Middle frontal gyrus (tissue), 1 donor: Measurements from ENCODE around the gene TFF1.

Experiments used
- DNase-seq: peaks from one replicate; pipeline ENCODE4 v3.0.0-alpha.2; 2015; ENCODE audit warnings: low spot score; ENCODE audit errors: extremely low spot score

Gene TFF1

DNA sequence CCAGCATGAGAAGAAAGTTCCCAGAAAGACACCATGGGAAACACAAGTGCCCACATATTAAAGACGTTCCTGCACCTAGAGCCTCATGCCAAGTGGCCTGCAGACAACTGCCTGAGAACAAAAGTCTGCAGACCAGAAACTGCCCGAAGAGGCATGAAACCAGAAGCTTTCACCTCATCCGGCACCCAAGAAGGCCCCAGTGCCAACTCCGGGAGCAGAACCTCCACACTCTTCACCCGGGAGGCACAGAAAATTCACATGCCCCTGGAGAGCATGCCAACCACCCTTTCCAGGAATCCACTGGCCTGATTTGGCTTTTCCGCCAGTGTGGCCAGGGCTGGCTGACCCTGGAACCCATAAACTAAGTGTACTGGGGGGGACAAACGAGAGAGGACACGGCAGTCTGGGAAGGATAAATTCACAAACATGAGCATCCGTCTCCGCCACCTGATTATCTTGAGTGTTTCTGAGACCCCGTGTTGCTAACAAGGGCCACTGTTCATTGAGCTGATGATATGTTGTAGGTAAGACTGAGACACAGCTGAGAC lies 22.3 kb downstream of the TFF1 start:
- no peak for DNase-seq

DNA sequence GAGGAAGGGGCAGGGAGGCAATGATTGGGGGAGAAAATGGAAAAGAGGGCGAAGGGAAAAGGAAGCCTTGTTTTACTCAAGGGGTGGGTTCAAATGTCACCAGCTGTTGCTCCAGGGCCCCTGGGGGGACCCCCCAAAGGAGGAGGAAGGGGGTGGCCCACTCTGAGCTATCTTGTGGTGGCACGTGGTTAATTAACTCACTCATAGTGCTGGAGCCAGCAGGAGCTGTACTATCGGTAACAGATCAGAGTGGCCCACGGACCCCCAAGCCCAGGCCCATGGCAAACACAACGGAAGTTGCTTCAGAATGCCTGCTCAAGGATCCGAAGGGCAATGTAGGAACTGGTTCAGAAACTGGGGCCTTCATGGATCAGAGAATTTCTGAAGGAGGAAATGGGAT lies 22.8 kb downstream of the TFF1 start:
- DNase-seq = no peak

DNA sequence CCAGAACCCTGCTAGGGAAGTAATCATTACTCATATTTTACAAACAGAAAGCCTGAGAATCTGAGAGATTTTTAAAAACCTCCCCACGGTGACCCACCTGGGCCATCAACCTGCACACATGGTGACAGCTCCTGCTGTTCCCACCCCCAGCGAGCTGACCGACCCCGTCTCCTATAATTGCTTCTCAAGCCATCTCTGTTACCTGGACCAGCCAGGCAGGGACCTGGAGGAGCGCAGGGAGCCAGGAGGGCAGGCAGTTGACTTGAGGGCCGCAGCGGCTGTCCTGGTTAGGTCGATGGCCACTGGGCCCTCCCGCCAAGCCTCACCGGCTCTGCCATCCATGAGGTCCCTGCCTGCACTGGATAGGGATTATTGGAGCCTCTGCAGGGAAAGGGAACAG lies 23.2 kb downstream of the TFF1 start:
- no peak for DNase-seq

DNA sequence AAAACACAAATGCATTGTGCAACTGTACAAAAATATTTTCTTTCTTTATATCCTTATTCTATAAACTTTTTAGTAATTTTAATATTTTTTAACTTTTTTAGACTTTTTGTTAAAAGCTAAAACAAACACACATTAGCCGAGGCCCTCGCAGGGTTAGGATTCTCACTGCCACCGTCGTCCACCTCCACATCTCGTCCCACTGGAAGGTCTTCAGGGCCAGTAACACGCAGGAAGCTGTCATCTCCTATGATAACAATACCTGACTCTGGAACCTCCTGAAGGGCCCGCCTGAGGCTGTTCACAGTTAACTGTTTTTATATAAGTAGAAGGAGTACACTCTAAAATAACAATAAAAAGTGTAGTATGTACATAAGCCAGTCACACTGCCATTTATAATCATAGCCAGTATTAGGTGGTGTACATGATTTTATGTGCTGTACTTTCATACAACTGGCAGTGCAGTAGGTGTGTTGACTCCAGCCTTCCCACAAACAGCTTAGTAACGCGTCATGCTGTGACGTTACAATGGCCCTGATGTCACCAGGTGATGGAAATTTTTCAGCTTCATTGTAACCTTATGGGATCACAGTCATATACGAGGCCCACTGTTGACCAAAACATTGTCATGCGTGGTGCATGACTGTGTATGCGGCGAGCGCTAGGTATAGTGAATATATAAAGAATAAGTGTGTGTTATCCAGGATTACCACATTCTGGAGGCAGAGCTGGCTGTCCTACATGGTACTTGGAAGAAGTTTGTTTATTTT lies 24.4 kb downstream of the TFF1 start:
- no peak for DNase-seq

DNA sequence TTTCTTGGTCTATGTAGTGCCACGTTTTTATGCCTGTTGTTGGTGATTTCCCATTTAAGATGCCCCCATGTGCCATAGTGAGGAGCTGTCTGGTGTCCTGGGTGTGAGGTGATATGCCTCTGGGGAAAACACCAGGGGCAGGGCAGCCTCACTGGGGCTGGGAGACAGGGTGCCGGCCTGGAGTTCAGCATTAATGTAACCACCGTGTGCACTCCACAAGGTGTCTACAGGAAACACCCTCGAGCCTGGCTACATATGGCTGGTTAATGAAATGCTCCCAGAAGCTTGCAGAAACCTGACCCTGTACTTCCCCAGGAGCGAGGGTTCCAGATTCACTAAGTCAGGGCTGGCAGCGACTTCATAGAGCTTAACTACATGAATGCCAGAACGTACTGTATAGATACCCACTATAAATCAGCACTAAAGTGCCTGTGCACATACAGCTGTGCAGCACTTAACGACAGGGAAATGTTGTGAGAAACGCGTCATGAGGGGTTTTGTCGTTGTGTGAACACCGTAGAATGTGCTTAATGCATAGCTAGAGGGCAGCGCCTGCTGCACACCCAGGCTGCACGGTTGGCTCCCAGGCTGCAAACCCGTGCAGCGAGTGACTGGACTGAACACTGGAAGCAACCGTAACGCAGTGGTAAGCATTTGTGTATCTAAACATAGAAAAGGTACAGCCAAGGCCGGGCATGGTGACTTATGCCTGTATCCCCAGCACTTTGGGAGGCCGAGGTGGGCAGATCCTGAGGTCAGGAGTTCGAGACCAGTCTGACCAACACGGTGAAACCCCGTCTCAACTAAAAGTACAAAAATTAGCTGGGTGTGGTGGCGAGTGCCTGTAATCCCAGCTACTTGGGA lies 25.9 kb downstream of the TFF1 start:
- DNase-seq = no peak

DNA sequence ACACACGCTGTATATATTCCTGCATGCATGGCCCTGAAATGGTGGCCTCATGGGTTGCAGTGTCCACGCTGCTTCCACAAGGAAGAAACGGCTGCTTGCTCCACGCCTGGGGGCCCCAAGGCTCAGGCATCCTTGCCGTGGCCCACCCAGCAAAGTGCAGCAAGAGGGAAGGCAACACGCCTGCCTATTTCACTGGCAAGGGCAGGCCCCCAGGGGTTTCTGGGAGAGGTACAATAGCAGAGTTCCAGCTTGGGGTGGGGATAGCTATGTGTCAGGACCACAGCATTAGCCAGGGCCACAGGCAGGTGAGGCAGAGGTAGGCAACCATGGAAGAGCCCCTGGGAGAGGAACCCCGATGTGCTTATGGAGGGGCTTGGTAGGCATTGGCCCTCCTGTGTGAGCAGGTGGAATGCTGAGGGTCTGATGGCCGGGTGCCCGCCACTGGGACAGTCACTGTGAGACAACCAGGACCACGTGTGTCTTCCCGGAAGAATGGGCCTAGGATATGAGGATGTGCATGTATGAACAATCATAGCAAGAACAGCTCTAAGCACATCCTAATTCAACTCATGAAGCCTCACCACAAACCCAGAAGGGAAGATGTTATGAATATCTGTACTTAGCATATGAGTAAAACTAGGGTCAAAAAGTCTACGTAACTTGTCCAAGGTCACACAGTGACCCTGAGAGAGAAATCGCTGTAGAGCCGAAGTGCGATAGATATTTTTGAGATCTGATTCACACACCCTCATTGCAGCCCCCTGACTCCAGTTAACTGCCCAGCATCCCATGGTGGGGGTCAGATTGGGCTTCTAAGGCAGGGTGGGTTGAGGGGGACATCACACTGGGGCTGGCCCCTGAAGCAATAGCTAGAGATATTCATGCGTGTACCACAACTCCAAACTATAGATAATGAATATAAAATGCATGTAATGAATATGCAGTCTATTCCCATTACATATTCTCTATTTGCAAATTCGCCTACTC lies 27.3 kb downstream of the TFF1 start:
- no peak for DNase-seq

DNA sequence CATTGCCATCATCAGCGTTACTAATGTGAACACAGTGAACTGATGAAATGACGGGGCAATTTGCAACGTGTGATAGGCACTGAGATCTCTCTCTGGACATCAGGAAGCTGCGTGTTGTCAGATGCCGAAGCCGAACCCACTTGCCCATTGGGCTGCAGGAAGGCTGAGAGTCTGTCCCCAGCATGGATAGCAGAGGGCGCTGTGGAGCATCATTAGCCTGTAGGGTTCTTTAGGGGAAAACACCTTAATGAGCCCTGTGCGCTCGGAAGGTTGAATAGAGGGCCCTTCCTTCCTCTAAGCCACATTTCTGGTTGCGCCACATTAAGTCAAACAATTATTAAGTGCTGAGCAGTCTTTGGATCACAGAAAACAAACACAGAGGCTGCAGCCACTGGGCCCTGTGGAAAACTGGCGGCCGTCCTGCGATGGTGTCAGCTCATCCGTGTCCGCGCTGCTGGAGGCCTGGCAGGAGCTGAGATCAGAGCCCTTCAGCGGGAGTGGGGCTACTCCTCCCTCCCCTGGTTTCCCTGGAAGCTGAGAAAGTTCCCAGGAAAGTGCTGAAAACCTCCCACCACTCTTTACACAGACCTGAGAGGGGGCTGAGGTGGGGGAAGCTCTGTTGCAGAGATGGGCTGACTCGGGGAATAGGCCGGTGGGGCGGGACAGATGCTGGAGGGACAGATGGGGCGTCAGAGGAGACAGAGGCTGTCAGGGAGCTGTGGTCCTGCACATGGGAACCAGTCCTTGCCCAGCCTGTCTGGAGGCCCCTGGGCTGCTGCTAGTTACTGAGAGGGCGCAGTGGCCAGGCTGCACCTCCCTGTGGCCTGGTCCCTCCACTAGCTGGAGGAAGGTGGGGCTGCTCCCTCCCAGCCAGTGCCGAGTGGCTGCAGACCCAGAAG lies 28.3 kb downstream of the TFF1 start:
- peak; percentile 6 for DNase-seq

DNA sequence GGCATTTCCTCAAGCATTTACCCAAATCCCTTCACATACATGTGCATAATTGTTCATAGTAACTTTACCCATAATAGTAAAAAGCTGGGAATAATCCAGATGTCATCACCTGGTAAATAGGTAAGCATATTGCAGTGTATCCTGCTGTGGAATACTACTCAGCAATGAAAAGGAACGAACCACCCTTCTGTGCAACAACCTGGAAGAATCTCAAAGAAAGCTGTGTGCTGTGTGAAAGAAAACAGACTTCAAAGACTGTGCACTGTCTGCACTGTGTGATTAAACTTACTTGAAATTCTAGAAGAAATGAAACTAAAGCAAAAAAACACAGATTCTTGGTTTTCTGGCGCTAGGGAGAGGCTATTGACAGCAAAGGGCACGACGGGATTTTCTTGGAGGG lies 29.1 kb downstream of the TFF1 start:
- no peak for DNase-seq

DNA sequence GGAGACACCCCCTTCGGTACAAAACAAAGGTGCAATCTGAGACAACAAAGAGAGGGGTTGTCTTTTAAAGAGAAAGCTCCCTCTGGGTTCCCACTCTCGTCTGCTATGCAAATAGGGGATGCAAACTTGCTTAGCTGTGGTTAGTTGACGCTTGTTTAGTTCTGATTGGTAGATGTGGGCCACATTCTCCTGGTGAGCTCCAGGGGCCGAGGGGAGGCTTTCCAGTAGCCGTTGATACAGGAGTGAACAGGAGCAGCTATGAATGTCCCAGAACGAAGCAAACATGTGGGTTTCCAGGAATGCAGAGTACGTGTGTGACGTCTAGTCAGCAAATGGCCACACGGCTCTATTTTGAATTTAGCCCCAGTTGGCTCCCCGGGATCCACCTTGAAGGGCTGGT lies 30.3 kb downstream of the TFF1 start:
- no peak for DNase-seq

DNA sequence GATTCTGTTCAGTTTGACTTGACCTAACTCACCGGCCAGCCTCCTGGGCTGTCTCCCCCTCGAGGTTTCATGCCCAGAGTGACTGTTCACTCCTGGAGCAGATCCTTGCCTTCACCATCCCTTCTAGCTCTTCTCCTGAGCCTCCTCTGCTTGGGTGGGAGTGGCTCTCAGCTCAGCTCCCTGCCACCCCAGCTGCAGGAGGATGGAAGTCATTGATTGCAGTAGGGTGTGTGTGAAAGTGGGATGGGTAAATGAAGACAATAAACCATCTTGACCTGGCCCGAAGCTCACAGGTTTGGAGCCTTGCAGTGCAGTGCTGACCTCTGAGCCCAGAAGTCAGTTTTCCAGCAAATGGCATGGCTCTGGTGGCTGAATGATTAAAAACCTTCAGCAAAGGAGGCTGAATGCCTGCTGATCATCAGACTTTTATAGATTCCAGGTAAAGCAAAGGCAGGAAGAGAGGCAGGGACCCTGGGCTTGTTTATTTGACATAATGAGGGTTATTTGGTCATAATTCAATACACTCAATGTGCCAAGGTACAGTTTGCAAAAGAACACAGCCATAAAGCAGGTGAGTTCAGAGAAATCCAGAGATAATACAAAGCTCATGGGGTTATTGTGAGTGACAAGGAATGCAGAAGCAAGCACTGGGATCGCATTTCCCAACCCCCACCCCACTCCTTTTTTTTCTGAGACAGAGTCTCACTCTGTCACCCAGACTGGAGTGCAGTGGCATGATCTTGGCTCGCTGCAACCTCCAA lies 33.6 kb downstream of the TFF1 start:
- no peak for DNase-seq

DNA sequence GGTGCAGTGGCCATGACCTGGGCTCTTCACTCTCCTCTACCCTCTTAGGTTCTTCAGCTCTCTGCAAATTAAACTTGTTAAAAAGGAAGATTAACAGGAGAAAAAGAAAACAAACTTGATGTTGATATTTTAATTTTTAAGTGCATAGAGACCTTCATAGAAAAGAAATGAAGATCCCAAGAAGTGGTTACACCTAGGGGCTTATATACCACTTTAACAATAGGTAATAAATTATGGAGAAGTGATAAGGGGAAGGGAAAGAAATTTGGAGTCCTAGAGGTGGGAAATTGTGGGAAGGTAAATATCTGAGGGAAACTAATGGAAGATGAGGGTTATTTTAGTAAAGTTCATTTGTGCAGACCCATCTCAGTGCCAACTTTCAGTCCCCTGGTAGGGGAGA lies 34.7 kb downstream of the TFF1 start:
- DNase-seq = no peak

DNA sequence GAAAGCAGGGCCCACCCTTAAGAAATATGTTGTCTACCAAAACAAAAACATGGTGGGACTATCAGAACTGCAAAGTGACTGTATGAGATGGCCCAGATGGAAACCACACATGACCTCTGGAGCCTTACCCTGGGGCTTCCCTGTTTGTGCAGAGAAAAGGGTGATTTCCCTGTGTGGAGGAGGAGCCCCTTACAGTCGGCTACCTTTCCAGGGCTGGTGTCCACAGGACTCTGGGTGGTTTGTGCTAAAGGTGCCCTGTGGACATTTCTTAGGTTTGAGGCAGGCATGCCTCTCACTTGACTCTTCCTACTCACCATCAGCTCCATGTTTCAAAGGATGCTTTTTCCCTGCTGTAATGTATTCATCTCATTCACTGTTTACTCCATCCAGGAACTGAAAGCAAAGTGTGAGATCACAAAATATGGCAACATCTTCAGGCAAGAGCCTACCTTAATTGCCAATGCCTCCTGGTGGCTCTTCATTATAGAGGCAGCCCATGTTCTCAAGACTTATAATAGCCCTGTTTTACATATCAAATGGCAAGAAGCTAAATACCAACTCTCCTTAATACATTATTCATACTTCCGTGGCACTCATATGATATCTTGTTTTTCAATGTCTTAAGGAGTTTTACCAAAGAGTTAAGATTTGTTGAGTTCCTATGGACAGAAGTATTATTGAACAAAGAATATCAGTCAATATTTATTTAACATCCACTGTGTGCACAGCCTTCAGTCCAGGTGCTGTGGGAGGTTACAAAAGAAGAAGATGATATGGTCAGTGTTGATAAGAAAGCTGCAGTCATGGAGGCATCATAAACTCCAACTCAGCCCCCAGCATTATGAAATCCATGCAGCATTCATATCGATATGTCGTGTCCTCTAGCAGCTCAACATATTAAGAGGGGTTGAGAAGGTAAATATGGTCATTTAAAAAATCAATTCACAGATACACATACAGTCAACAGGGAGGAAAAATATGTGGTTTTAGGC lies 35.7 kb downstream of the TFF1 start:
- no peak for DNase-seq

DNA sequence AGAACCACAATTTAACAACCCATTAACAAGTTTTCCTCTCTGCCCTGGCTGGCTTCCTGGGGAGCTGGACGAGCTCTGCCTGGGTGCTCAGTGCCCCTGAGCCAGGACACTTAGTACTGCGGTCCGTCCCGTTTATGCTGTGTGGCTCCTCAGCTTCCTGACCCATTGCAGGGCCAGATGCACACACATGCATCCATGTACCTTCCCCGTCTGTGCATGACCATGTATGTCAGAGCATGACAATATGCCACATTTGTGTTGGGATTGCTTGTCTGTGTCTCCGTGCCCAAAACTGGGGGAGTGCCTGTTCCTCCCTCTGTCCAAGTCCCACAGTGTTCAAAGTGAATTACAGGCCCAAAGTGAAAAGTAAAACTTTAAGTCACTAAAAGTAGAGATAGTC lies 41.4 kb downstream of the TFF1 start:
- no peak for DNase-seq

DNA sequence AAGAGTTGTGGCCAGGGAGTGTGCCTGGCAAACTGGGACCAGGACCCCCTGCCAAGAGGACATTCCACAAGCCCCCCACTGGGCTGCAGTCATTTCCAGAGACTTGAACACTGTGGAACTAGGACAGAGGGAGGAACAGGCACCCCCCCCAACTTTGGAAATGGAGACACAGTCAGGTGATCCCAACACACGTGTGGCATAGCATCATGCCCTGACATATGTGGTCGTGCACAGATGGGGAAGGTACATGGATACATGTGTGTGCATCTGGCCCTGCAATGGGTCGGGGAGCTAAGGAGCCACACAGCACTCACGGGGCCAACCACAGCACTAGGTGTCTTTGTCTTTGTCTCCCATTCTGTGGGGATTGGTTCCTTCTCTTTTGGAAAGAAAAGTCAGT lies 44.5 kb downstream of the TFF1 start:
- DNase-seq = no peak

DNA sequence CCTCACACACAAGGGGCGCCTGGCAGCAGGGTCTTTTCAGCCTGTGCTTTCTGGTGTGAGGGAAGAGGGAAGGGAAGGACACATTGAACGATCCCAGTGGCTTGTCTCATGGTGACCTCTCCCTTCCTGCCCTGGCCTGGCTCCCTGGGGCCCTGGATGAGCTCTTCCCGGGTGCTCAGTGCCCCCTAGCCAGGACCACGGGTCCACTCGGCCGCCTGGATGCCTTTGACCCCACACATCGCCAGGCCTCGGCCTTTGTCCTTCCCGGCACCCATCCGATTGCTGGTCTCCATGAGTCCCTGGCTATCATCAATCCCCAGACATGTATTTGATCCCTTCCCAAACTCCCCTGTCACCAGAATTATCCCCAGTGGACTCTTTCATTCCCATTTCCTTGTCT lies 45.1 kb downstream of the TFF1 start:
- DNase-seq = no peak

DNA sequence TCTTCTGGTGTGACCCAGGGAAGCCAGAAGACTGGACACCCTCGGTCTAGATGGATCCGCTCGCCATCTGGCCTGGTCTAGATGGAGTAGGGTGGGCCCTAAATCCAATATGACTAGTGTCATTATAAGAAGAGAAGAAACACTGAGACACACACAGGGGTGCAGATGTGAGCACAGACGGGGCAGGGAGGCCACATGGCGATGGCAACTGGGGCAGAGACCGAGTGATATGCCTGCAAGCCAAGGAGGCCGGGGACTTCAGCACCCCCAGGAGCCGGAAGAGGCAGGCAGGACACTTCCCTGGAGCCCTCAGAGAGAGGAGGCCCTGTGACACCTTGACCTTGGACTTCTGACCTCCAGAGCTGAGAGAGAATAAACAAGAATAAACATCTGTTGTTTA lies 45.5 kb downstream of the TFF1 start:
- DNase-seq = no peak

DNA sequence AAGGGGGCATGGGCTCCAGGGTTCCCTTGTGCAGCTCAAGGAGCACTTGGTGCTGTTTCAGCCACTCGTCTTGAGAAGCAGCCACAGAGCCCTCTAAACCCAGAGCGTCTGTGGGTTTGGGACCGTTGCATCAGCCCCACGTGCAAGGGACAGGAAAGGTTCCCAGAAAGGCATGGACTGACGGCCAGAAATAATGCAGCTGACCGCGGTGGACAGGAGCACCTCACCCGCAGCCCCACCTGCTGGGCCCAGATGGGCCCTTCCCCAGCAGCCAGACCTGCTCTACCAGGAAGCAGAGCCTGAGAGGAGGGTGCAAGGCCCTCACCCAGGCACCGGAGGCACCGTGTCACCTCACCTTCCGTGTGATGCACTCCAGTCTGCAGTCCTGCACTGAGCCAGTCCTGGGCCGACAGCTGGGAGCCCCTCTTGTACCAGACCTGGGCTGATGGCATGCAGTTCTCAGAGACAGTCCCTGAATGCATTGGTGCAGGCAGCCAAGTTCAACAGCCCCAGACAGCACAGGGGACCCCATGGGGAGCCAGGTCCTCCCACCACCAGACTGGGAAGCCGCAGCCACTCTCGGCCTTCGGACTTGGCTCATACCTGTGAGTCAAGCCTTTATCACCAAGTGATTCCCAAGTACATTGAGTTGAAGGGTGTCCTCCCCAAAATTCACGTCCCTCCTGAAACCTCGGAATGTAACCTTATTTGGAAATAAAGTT lies 46.3 kb downstream of the TFF1 start:
- DNase-seq = no peak

DNA sequence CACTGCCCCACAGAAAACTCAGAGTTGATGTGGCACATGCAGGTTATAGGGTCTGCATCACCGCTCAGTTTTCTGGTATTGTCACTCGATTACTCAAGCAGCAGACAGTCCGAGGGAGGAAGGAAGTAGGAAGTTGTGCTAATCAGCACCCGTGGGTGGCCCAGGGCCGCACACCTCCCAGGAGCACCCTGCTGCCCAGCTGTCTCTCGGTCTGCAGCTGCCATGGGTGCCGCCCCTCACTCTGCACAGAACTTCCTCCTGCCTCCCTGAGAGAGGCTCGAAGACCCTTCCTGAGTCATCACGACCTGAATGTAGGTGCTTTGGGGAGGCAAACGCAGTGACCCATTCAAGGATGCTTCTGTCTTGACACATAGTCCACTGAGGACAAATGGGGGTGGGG lies 47.0 kb downstream of the TFF1 start:
- no peak for DNase-seq
